Activated CD4-positive, alpha-beta T cell treated with anti-CD3 and anti-CD28 coated beads, Interleukin-2, amount 10 ng/mL, durations not matched to agents 7 days and 5 days (primary cell): ENCODE measurements around the gene C16orf54. TPM values are rescaled to one million over a fixed set of nuclear protein-coding genes. Genes with fewer than 3 reads are reported as not detected.
"Not testable (repeated sequence)": the region's sequence is repeated elsewhere in the genome, so short reads cannot be mapped to it uniquely, and the experiment has no call there.

Experiments
- CTCF ChIA-PET: fragments of 350-600 bp; sonication (Branson Sonifier 250); formaldehyde crosslinking; loops from one replicate; lab custom pipeline; 2021; ENCODE audit warnings: antibody characterized with exemption; lab: Charles Lee
- POLR2A ChIA-PET: fragments of 350-600 bp; sonication (Branson Sonifier 250); formaldehyde crosslinking; loops from one replicate; lab custom pipeline; 2021; ENCODE audit warnings: antibody characterized with exemption; lab: Charles Lee
- DNase-seq: peaks from one replicate; pipeline ENCODE4 v3.0.0-alpha.2; 2020
- H3K27ac Mint-ChIP-seq: one replicate; pipeline ENCODE4 v1.8.0; 2021; ENCODE audit warnings: mild to moderate bottlenecking, moderate library complexity, mixed read lengths
- H3K27me3 Mint-ChIP-seq: one replicate; pipeline ENCODE4 v1.8.0; 2021; ENCODE audit warnings: mixed read lengths
- H3K36me3 Mint-ChIP-seq: one replicate; pipeline ENCODE4 v1.8.0; 2021; ENCODE audit warnings: low read depth, mixed read lengths
- H3K4me1 Mint-ChIP-seq: one replicate; pipeline ENCODE4 v1.8.0; 2021; ENCODE audit warnings: mixed read lengths
- H3K4me3 Mint-ChIP-seq: one replicate; pipeline ENCODE4 v1.8.0; 2021; ENCODE audit warnings: mild to moderate bottlenecking, moderate library complexity, mixed read lengths
- H3K9me3 Mint-ChIP-seq: one replicate; pipeline ENCODE4 v1.8.0; 2021; ENCODE audit warnings: mixed read lengths
- total RNA-seq, 2 experiments: library from RNA; stranded (reverse); gene quantifications; one replicate each; pipeline ENCODE4 v1.2.3, GENCODE V29; 2021

C16orf54 gene
- total RNA-seq, 2 experiments from 2014 or later, result 88.3 to 92.3 TPM

DNA sequence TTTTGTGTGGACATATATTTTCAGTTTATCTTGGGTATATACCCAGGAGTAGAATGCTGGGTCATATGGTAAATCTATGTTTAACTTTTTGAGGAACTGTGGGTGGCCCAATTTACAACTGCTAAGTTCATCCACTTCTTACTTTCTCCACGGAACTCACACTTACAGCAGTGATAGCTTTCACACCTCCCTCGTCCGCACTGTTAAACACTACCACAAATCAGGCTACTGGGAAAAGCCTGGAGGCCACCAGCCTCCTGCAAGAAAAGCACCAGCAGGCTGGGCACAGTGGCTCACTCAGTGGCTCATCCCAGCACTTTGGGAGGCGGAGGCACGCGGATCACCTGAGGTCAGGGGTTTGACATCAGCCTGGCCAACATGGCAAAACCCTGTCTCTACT lies 17.5 kb upstream of the C16orf54 start:
- no peaks in the 10 kb centered on the region for H3K9me3 Mint-ChIP-seq
- ChIA-PET POLR2A (no interaction called here), CTCF (no interaction called here)
- no peak for DNase-seq
- no peak overlapping the region for H3K27ac Mint-ChIP-seq
- peaks cover 5% of the 10 kb centered on the region for H3K27me3 Mint-ChIP-seq
- no peak overlapping the region for H3K4me3 Mint-ChIP-seq
- no peaks in the 10 kb centered on the region for H3K36me3 Mint-ChIP-seq
- H3K4me1 Mint-ChIP-seq, result peaks cover 4% of the 10 kb centered on the region

DNA sequence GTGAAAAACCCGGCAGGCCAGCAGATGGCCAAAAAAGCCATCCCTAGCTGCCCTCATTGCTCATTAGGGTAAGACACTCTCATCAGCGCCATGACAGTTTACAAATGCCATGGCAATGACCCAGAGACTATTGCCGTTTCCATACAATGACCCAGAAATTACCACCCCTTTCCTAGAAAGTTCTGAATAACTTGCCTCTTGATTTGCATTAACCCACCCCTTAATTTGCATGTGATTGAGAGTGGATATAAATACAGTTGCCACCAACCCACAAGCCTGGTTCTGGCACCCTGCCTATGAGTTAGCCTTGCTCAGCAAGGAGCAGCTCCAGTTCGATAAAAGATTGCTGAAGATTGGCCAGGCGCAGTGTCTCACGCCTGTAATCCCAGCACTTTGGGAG lies 16.1 kb upstream of the C16orf54 start:
- DNase-seq, result no peak
- Mint-ChIP-seq H3K36me3 (no peaks in the 10 kb centered on the region), H3K4me1 (peaks cover 10% of the 10 kb centered on the region), H3K9me3 (no peaks in the 10 kb centered on the region), H3K27me3 (peaks cover 2% of the 10 kb centered on the region), H3K4me3 (no peak overlapping the region), H3K27ac (no peak overlapping the region)
- ChIA-PET POLR2A (interaction anchor here (0.6 kb wide), 1 partner anchor 29 kb away, joined by 3 read pairs; the partner anchor contains the start of gene KIF22), CTCF (no interaction called here)

DNA sequence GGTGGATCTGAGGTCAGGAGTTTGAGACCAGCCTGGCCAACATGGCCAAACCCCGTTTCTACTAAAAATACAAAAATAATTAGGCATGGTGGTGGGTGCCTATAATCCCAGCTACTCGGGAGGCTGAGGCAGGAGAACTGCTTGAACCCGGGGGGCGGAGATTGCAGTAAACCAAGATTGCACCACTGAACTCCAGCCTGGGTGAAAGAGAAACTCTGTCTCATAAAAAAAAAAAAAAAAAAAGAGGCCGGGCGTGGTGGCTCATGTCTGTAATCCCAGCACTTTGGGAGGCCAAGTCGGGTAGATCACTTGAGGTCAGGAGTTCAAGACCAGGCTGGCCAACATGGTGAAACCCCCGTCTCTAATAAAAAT lies 15.5 kb upstream of the C16orf54 start:
- peaks cover 13% of the 10 kb centered on the region for H3K4me1 Mint-ChIP-seq
- H3K4me3 Mint-ChIP-seq, CTCF ChIA-PET, DNase-seq, POLR2A ChIA-PET, H3K27ac Mint-ChIP-seq, H3K27me3 Mint-ChIP-seq, H3K36me3 Mint-ChIP-seq, H3K9me3 Mint-ChIP-seq: not testable (repeated sequence)

DNA sequence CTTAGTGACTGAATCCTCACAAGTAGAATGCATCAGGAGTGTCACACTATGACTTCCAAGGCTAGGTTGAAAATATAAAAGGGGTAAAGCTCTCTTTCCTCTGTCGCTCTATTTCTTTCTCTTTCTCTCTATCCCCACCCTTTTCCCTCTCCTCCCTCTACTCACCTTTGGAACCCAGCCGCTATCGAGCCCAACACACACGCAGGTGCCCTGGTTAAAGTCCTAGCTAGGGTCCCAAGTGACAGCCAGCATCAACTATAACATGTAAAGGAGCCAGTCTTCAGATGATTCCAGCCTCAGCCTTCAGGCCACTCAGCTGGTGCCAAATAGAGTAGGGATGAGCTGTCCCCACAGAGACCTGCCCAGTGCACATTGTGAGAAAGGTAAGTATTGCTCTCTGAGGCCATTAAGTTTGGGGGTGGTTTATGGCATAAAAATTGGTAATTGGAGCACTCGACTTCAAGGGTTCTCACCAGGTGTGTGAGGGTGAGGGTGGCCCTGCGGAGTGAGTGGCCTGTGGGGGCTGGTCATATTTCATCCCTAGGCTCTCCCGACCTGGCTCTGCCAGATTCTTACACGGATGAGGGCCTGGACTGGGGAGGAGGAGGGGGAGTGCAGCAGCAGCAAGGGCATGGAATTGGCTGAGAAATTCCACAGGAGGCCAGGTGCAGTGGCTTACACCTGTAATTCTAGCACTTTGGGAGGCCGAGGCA lies 14.9 kb upstream of the C16orf54 start:
- Mint-ChIP-seq H3K4me1 (peaks cover 13% of the 10 kb centered on the region), H3K9me3 (no peaks in the 10 kb centered on the region), H3K27me3 (peaks cover 2% of the 10 kb centered on the region), H3K4me3 (no peak overlapping the region), H3K36me3 (no peaks in the 10 kb centered on the region), H3K27ac (no peak overlapping the region)
- no peak for DNase-seq
- CTCF ChIA-PET, result no interaction called here
- POLR2A ChIA-PET, result no interaction called here

DNA sequence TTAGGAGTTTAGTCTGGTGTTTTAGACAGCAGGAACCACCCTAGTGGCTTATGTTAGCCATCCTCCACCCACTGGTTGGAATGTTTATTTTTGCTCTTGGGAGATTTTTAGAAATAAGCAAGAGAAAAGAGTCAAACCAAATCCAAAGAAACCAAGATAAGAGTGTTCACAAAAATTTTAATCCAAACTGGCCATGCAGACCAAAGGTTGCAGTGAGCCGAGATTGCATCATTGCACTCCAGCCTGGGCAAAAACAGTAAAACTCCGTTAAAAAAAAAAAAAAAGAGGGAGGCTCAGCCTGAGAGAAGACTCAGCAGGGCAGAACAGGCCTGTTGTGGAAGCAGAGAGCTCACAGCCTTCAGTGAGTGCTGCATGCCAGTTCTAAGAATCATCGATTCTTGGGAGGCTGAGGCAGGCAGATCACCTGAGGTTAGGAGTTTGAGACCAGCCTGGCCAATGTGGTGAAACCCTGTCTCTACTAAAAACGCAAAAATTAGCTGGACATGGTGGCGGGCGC lies 12.2 kb upstream of the C16orf54 start:
- no peak overlapping the region for H3K27ac Mint-ChIP-seq
- H3K9me3 Mint-ChIP-seq, result no peaks in the 10 kb centered on the region
- no peaks in the 10 kb centered on the region for H3K36me3 Mint-ChIP-seq
- H3K4me1 Mint-ChIP-seq, result peaks cover 23% of the 10 kb centered on the region
- POLR2A ChIA-PET, result no interaction called here
- DNase-seq, result no peak
- H3K4me3 Mint-ChIP-seq, result no peak overlapping the region
- peaks cover 2% of the 10 kb centered on the region for H3K27me3 Mint-ChIP-seq
- CTCF ChIA-PET, result no interaction called here

DNA sequence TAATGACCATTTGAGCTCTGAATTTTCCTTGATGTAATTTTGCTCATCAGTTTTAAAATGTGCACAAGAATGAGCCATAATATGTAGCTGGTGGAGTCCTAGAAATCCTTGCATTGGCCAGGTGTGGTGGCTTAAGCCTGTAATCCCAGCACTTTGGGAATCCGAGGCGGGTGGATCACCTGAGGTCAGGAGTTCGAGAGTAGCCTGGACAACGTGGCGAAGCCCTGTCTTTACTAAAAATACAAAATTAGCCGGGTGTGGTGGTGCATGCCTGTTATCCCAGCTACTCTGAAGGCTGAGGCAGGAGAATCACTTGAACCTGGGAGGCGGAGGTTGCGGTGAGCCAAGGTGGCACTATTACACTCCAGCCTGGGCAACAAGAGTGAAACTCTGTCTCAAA lies 11.3 kb upstream of the C16orf54 start:
- CTCF ChIA-PET, result interaction anchor here (0.7 to 0.9 kb wide), 3 partner anchors 13 to 881 kb away, joined by 3 to 6 read pairs (median 5); no protein-coding TSS in a partner anchor

DNA sequence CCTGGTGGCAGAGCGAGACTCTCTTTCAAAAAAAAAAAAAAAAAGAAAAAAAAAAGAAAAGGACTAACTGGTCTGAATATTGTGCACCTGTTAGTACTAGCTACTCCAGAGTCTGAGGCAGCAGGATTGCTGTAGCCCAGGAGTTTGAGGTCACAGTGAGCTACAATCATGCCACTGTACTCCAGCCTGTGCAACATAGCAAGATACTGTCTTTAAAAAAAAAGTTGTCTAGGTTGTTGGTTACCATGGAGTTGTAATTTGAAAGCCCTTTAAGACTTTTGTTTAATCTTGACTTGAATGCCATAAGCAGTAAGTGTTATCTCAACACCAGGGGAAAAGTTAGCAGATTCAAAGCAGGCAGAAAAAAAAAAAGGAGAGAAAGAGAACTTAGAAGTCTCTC lies 10.9 kb upstream of the C16orf54 start:
- H3K27me3 Mint-ChIP-seq, result peaks cover 2% of the 10 kb centered on the region
- ChIA-PET POLR2A (interaction anchor here (0.7 kb wide), 1 partner anchor 59 kb away, joined by 3 read pairs; the partner anchor contains the start of gene PAGR1), CTCF (interaction anchor here (0.7 to 0.9 kb wide), 5 partner anchors 12 to 881 kb away, joined by 3 to 6 read pairs (median 3); no protein-coding TSS in a partner anchor)
- H3K4me1 Mint-ChIP-seq, result peaks cover 23% of the 10 kb centered on the region
- no peak overlapping the region for H3K4me3 Mint-ChIP-seq
- no peaks in the 10 kb centered on the region for H3K36me3 Mint-ChIP-seq
- DNase-seq, result no peak
- no peaks in the 10 kb centered on the region for H3K9me3 Mint-ChIP-seq
- H3K27ac Mint-ChIP-seq, result peak overlapping the region; percentile 46

More for the DNA sequence above, 11.3 kb upstream of the C16orf54 start:
- not testable (repeated sequence) for H3K9me3 Mint-ChIP-seq, H3K27ac Mint-ChIP-seq, DNase-seq, H3K27me3 Mint-ChIP-seq, H3K36me3 Mint-ChIP-seq, H3K4me3 Mint-ChIP-seq
- POLR2A ChIA-PET, result interaction anchor here (0.7 kb wide), 1 partner anchor 59 kb away, joined by 3 read pairs; the partner anchor contains the start of gene PAGR1
- H3K4me1 Mint-ChIP-seq, result peaks cover 23% of the 10 kb centered on the region

DNA sequence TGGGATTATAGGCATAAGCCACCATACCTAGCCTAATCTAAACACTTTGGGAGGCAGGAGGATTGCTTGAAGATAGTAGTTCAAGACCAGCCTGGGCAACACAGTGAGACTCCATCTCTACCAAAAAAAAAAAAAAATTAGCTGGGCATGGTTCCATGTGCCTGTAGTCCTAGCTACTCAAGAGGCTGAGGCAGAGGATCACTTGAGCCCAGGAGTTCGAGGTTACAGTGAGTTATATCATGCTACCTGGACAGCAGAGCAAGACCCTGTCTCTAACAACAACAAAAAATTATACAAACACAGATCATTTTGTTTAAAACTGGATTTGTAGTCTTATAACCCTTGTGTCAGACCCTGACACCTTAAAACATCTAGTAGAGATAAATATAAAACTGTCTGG lies 7.7 kb upstream of the C16orf54 start:
- H3K36me3 Mint-ChIP-seq, result peaks cover 6% of the 10 kb centered on the region
- no peaks in the 10 kb centered on the region for H3K9me3 Mint-ChIP-seq
- DNase-seq, result no peak
- no peak overlapping the region for H3K4me3 Mint-ChIP-seq
- ChIA-PET POLR2A (interaction anchor here (0.7 kb wide), 1 partner anchor 10 kb away, joined by 3 read pairs; no protein-coding TSS in a partner anchor), CTCF (interaction anchor here (1.3 to 1.5 kb wide), 2 partner anchors 12 to 37 kb away, joined by 6 to 8 read pairs; partner anchors contain the start of gene KIF22)
- no peak overlapping the region for H3K27ac Mint-ChIP-seq
- no peaks in the 10 kb centered on the region for H3K27me3 Mint-ChIP-seq
- peaks cover 32% of the 10 kb centered on the region for H3K4me1 Mint-ChIP-seq

DNA sequence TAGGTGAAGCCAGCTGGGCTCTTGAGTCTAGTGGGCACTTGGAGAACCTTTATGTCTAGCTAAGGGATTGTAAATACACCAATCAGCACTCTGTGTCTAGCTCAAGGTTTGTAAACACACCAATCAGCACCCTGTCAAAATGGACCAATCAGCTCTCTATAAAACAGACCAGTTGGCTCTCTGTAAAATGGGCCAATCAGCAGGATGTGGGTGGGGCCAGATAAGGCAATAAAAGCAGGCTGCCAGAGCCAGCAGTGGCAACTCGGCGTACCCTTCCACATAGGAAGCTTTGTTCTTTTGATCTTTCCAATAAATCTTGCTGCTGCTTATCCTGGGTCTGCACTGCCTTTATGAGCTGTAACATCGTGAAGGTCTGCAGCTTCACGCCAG lies 3.0 kb upstream of the C16orf54 start:
- POLR2A ChIA-PET, H3K9me3 Mint-ChIP-seq, H3K27me3 Mint-ChIP-seq, H3K27ac Mint-ChIP-seq, H3K4me3 Mint-ChIP-seq: not testable (repeated sequence)
- CTCF ChIA-PET, result interaction anchor here (0.5 to 1.8 kb wide), 3 partner anchors 28 to 42 kb away, joined by 3 to 5 read pairs (median 4); partner anchors contain the start of gene KIF22
- Mint-ChIP-seq H3K36me3 (peaks cover 31% of the 10 kb centered on the region), H3K4me1 (peaks cover 47% of the 10 kb centered on the region)
- DNase-seq, result peak; percentile 23

DNA sequence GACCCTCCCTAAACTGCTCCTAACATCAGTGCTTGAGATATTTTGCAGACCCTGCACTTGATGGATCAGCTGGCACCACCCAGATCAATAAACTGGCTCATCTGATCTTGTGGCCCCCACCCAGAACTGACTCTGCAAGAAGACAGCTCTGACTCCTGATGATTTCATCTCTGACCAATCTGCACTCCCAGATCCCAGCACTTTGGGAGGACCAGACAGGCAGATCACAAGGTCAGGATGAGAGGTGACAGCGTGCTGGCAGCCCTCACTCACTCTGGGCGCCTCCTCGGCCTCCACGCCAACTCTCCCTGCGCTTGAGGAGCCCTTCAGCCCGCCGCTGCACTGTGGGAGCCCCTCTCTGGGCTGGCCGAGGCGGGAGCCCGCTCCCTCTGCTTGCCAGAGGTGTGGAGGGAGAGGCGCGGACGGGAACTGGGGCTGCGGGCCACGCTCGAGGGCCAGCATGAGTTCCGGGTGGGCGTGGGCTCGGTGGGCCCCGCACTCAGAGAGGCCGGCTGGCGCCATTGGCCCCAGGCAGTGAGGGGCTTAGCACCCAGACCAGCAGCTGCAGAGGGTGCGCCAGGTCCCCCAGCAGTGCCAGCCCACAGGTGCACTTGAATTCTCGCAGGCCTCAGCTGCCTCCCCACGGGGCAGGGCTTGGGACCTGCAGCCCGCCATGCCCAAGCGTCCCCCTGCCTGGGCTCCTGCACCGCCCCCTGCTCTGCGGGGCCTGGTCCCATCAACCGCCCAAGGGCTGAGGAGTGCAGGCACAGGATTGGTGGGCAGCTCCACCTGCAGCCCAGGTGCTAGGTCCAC lies 2.4 kb upstream of the C16orf54 start:
- no peaks in the 10 kb centered on the region for H3K9me3 Mint-ChIP-seq
- peaks cover 37% of the 10 kb centered on the region for H3K36me3 Mint-ChIP-seq
- H3K4me1 Mint-ChIP-seq, result peaks cover 50% of the 10 kb centered on the region
- no peak overlapping the region for H3K4me3 Mint-ChIP-seq
- DNase-seq, result no peak
- no peaks in the 10 kb centered on the region for H3K27me3 Mint-ChIP-seq
- CTCF ChIA-PET, result interaction anchor here (0.5 to 1.8 kb wide), 3 partner anchors 28 to 43 kb away, joined by 3 to 5 read pairs (median 4); partner anchors contain the start of gene KIF22
- POLR2A ChIA-PET, result no interaction called here
- H3K27ac Mint-ChIP-seq, result peak overlapping the region; percentile 66

DNA sequence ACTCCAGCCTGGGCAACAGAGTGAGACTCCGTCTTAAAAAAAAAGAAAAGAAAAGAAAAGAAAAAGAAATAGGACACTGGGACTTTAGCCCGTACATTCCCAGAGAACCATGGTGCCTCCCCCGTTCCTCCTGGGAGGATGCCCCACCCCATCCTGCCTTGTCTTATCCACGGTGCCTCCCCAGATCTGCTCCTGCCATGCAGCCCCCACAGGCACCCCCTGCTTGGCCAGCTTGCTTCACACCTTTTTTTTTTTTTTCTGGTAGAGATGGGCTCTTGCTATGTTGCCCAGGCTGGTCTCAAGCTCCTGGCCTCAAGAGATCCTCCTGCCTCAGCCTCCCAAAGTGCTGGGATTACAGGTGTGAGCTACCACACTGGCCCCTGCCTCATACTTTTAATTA lies 728 bp upstream of the C16orf54 start:
- CTCF ChIA-PET, result interaction anchor here (1.1 to 1.2 kb wide), 2 partner anchors 9 to 38 kb away, joined by 4 to 5 read pairs; no protein-coding TSS in a partner anchor
- peak overlapping the region; percentile 96 for H3K27ac Mint-ChIP-seq
- POLR2A ChIA-PET, DNase-seq, H3K27me3 Mint-ChIP-seq, H3K9me3 Mint-ChIP-seq: not testable (repeated sequence)
- H3K36me3 Mint-ChIP-seq, result peaks cover 53% of the 10 kb centered on the region
- peak overlapping the region; percentile 99 for H3K4me3 Mint-ChIP-seq
- H3K4me1 Mint-ChIP-seq, result peaks cover 65% of the 10 kb centered on the region

DNA sequence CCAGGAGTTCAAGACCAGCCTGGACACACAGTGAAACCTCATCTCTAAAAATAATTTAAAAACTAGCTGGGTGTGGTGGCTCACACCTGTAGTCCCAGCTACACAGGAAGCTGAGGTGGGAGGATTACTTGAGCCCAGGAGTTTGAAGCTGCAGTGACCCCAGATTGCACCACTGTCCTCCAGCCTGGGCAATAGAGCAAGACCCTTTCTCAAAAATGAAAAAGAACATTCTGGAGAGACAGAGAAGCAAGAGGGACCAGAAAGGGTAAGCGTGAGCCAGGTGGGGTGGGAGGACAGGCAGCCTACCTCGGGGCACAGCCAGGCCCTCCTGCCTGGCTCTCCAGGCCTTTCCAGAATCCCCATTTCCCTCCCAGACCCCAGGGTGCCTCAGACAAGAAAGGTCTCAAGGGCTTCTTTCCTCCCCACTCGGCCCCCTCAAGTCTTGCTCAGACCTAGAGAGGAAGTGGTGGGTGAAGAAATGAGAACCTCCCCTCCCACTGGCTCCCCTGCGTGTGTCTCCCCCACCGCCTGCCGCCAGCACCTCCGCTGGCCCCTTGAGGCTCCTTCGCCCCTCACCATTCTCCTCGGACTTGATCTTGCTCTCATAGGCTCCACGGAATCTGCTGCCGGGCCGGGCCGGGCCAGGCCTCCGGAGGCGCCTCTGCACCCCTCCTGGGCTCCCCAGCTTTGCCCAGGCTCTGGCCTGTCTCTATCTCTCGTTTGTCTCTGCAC lies 503 bp downstream of the C16orf54 start:
- ChIA-PET POLR2A (no interaction called here), CTCF (interaction anchor here (1.2 to 1.6 kb wide), 3 partner anchors 10 to 45 kb away, joined by 3 to 6 read pairs (median 4); partner anchors contain the start of gene KIF22)
- DNase-seq, result peak; percentile 58
- Mint-ChIP-seq H3K36me3 (peaks cover 65% of the 10 kb centered on the region), H3K27ac (peak overlapping the region; percentile 96), H3K4me3 (peak overlapping the region; percentile 99), H3K4me1 (peaks cover 75% of the 10 kb centered on the region), H3K9me3 (no peaks in the 10 kb centered on the region), H3K27me3 (no peaks in the 10 kb centered on the region)
